Nephron (organoid): ENCODE data around the gene NUDC.
A peak's percentile ranks its signal among the peaks of the same experiment; 100 is the strongest.
"Not testable (repeated sequence)": the region's sequence is repeated elsewhere in the genome, so short reads cannot be mapped to it uniquely, and the experiment has no call there.

Experiments used
- H3K27ac Mint-ChIP-seq, 3 experiments: 2 replicates each; pipeline ENCODE4 v1.8.0; 2020; ENCODE audit warnings: mixed read lengths in 3 of 3, mild to moderate bottlenecking in 2 of 3, moderate library complexity in 1 of 3
- H3K27me3 Mint-ChIP-seq: 2 replicates; pipeline ENCODE4 v1.8.0; 2021; ENCODE audit warnings: low read depth, mild to moderate bottlenecking, moderate library complexity, mixed read lengths
- H3K36me3 Mint-ChIP-seq: 2 replicates; pipeline ENCODE4 v1.8.0; 2020; ENCODE audit warnings: low read depth, mixed read lengths
- H3K4me1 Mint-ChIP-seq: 2 replicates; pipeline ENCODE4 v1.8.0; 2020; ENCODE audit warnings: mixed read lengths
- H3K4me3 Mint-ChIP-seq, 3 experiments: 2 replicates each; pipeline ENCODE4 v1.8.0; 2020; ENCODE audit warnings: mild to moderate bottlenecking in 3 of 3, mixed read lengths in 3 of 3, moderate library complexity in 2 of 3
- H3K9me3 Mint-ChIP-seq: 2 replicates; pipeline ENCODE4 v1.8.0; 2020; ENCODE audit warnings: mixed read lengths
- CTCF ChIP-seq, 3 experiments: fragments of 200-600 bp; sonication (generic); IDR thresholded peaks; one replicate each; pipeline ENCODE4 v1.5.0; 2021; ENCODE audit warnings: antibody characterized with exemption in 3 of 3; ENCODE audit not compliant: unreplicated experiment in 3 of 3

The NUDC gene

GRCh38 chr1:26986658-26987057 is 65.1 kb downstream of the NUDC start:
- TF ChIP-seq CTCF (IDR thresholded peaks at IDR 0.05; ENCODE audit: unreplicated experiment in 3 of 3): no peak
- no peaks in the 10 kb centered on the region for H3K36me3 Mint-ChIP-seq
- peaks cover 1% of the 10 kb centered on the region for H3K4me1 Mint-ChIP-seq
- H3K9me3 Mint-ChIP-seq: no peaks in the 10 kb centered on the region
- no peak overlapping the region for H3K4me3 Mint-ChIP-seq
- no peak overlapping the region for H3K27ac Mint-ChIP-seq
- H3K27me3 Mint-ChIP-seq: peaks cover 60% of the 10 kb centered on the region

- not testable (repeated sequence) for H3K36me3 Mint-ChIP-seq, H3K9me3 Mint-ChIP-seq, H3K4me3 Mint-ChIP-seq, H3K4me1 Mint-ChIP-seq, H3K27ac Mint-ChIP-seq
- H3K27me3 Mint-ChIP-seq: peaks cover 62% of the 10 kb centered on the region
Measured at GRCh38 chr1:26989403-26990109, 68.0 kb downstream of the NUDC start.

- Mint-ChIP-seq H3K4me3 (peak overlapping the region; percentile 14 to 31 (median 29)), H3K27me3 (peaks cover 73% of the 10 kb centered on the region), H3K4me1 (peaks cover 14% of the 10 kb centered on the region), H3K36me3 (no peaks in the 10 kb centered on the region), H3K27ac (no peak overlapping the region), H3K9me3 (no peaks in the 10 kb centered on the region)
- TF ChIP-seq CTCF (IDR thresholded peaks at IDR 0.05; ENCODE audit: unreplicated experiment in 3 of 3): no peak
Measured at GRCh38 chr1:26991310-26992116, 70.0 kb downstream of the NUDC start.

GRCh38 chr1:26993237-26994019 is 71.9 kb downstream of the NUDC start, which contains the start of gene TRNP1:
Gene TRNP1 (plus strand): TSS chr1:26993692. CDS start chr1:26993787, 95 bp downstream.
- no peak for TF ChIP-seq CTCF (IDR thresholded peaks at IDR 0.05; ENCODE audit: unreplicated experiment in 3 of 3)
- peak within 1 kb of the TSS in 2 of 3 experiments; percentile 42 to 69 for H3K27ac Mint-ChIP-seq
- H3K36me3 Mint-ChIP-seq: no peaks in the 10 kb centered on the region
- peak within 1 kb of the TSS; percentile 84 to 89 (median 87) for H3K4me3 Mint-ChIP-seq
- H3K27me3 Mint-ChIP-seq: peaks cover 78% of the 10 kb centered on the region
- H3K9me3 Mint-ChIP-seq: no peaks in the 10 kb centered on the region
- H3K4me1 Mint-ChIP-seq: peaks cover 23% of the 10 kb centered on the region

- no peak for TF ChIP-seq CTCF (IDR thresholded peaks at IDR 0.05; ENCODE audit: unreplicated experiment in 3 of 3)
- H3K9me3 Mint-ChIP-seq: no peaks in the 10 kb centered on the region
- H3K36me3 Mint-ChIP-seq: no peaks in the 10 kb centered on the region
- peak overlapping the region; percentile 81 to 89 (median 87) for H3K4me3 Mint-ChIP-seq
- H3K4me1 Mint-ChIP-seq: peaks cover 24% of the 10 kb centered on the region
- peaks cover 73% of the 10 kb centered on the region for H3K27me3 Mint-ChIP-seq
- peak overlapping the region in 1 of 3 experiments; percentile 69 for H3K27ac Mint-ChIP-seq
Measured at GRCh38 chr1:26994020-26994786, 72.7 kb downstream of the NUDC start.
